ENCODE data around the gene SELENBP1.
A peak's percentile ranks its signal among the peaks of the same experiment; 100 is the strongest.
"Not testable (repeated sequence)": the region's sequence is repeated elsewhere in the genome, so short reads cannot be mapped to it uniquely, and the experiment has no call there.

Gene SELENBP1

DNA sequence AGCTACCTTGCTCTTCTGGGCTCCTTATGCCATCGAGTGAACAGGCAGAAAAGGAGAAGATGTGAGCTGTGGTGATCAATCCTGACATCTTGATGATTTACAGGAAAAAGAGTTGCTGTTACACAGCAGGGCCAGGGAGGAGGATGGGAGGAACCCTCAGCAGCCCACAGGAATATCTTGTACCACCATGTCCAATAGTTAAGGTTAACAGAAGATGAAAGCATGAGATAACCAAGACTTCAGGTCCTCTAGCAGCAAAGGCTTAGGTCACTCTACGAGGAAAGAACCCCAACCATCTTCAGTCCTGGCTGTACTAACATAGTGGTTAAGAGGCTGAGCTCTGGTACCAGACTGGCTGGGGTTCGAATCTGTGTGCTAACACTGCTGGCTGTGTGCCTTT, 12.1 kb upstream of the SELENBP1 start:
- DNase-seq (ENCODE audit: extremely low read depth in 1 of 2, low read depth in 1 of 2), result no peak

DNA sequence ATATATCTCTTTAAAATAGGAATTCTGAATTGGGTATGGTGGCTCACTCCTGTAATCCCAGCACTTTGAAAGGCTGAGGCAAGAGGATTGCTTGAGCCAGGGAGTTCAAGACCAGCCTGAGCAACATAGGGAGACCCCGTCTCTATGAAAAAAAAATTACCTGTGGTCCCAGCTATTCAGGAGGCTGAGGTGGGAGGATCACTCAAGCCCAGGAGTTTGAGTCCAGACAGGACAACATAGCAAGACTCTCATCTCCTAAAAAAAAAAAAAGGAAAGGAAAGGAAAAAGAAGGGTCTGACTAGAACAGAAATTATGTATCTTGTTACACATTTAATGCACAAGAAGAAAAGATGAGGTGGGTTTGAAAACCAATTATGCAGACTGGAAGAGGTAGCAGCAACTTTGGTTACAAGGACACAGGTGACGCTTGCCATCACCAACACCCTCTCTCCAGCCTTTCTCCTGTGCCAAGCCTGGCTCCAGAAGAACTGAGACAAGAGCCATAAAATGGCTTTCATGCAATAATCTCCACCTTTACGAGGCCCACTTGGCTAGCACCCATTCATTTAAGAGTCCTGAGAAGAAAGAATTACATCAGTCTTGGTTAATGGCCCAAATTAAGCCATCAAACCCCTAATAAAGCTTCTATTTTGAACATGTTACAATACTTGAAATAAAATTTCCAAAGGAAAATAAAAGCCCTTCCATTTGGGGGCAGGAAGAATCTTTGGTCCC, 4.8 kb upstream of the SELENBP1 start:
- no peak for DNase-seq (ENCODE audit: extremely low read depth in 1 of 2, low read depth in 1 of 2)

GRCh38 chr1:151373196-151373595, 691 bp upstream of the SELENBP1 start:
- DNase-seq (ENCODE audit: extremely low read depth in 1 of 2, low read depth in 1 of 2), result no peak

DNA sequence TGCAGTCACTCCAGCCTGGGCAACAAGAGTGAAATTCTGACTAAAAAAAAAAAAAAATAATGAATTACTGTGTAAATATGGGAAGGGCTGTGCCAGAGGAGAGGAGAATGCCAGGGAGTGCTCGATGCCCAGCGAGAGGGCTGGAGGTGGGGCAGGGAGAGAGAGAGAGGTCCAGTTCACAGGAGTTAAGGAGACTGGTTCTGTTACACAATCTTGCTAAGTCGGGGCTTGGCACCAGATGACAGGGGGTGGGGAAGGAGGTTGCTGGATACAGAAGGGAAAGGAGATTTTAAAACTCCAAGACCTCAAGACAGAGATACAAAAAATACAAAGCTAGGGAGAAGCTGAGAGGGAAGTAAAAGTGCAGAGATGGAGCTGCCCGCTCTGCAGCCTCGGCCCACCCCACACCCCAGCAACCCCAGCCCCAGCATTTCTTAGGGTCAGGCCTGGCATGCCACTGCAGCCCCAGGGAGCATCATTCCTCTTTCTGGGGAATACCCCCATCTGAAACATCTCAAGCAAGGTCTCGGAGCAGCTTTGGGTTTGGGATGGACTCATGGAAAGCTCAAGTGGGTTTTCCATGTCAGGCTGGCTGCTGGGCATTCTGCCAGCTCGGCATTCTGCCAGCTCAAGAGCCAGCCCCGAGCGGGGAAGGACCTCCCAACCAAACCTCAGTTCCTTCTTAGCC, 991 bp downstream of the SELENBP1 start:
- DNase-seq (ENCODE audit: extremely low read depth in 1 of 2, low read depth in 1 of 2), result no peak

DNA sequence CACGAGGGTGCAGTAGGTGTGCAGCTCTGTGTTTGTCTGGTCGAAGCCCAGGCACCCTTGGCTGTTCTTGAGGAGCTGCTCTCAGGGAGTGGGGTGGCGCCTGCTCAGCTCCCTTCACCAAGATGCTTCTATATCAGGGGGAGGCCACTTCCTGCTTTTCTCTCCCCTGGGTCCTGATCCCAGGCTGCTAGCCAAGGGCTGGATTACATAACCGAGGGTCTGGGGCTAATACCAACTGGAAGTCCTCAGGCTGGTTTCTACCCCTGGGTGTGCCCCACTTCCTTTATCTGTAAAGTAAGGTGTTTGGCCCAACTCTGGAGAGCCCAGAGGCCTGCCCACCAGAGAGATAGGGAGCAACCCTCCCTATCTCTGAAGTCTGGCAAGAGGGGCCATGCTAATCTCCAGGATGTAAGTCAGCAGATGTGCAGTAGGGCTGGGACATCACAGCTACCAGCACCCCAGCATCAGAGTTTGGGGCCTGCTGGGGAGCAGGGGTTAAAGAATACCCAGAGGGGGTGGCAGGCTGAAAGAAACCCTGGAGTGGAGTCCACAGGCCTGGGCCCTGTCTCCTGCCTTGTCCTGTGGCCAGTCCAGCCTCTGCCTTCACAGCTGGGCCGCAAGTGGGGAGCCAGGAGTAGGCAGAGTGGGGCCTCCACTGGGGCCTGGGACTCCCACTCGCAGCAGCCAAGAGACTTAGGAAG, 2.1 kb downstream of the SELENBP1 start:
- no peak for DNase-seq (ENCODE audit: extremely low read depth in 1 of 2, low read depth in 1 of 2)

- no peak for DNase-seq (ENCODE audit: extremely low read depth in 1 of 2, low read depth in 1 of 2)
These were observed 2.9 kb downstream of the SELENBP1 start for GRCh38 chr1:151369621-151370048.

DNA sequence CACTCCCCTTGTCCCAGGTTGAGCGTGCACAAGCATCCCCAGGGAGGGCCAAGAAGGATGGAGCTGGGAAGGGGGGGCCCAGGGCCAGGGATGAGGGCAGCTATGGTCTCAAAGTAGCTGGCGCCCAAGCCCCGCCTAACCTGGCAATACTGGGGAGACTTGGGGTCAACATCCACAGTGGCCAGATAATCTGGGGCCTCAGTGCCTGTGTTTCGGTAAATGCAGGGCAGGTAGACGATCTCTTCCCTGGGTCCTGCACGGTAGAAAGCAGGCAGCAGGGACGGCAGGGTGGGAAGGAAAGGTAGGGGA, 3.2 kb downstream of the SELENBP1 start:
- no peak for DNase-seq (ENCODE audit: extremely low read depth in 1 of 2, low read depth in 1 of 2)

- no peak for DNase-seq (ENCODE audit: extremely low read depth in 1 of 2, low read depth in 1 of 2)
These were observed 3.9 kb downstream of the SELENBP1 start for GRCh38 chr1:151368393-151369301.

GRCh38 chr1:151367658-151368392, 4.7 kb downstream of the SELENBP1 start:
- DNase-seq (ENCODE audit: extremely low read depth in 1 of 2, low read depth in 1 of 2), result no peak

DNA sequence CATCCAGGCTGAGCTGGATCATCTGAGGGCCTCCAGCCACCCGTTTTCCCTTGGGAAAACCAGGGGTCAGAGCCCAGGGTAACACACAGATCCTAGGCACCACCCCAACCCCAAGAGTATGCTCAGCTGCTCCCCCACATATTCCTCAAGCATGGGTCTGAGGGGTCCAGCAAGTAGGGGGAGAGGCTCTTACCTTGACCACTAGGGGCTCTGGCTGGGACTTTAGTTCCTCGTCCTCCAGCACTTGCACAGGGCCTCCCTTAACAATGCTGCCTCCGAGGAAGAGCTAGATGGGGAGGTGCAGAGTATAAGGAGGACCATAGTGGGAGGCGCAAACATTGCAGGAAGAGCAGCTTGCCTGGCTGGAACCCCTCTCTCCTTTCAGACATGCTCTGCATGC, 7.5 kb downstream of the SELENBP1 start:
- DNase-seq (ENCODE audit: extremely low read depth in 1 of 2, low read depth in 1 of 2), result no peak

DNA sequence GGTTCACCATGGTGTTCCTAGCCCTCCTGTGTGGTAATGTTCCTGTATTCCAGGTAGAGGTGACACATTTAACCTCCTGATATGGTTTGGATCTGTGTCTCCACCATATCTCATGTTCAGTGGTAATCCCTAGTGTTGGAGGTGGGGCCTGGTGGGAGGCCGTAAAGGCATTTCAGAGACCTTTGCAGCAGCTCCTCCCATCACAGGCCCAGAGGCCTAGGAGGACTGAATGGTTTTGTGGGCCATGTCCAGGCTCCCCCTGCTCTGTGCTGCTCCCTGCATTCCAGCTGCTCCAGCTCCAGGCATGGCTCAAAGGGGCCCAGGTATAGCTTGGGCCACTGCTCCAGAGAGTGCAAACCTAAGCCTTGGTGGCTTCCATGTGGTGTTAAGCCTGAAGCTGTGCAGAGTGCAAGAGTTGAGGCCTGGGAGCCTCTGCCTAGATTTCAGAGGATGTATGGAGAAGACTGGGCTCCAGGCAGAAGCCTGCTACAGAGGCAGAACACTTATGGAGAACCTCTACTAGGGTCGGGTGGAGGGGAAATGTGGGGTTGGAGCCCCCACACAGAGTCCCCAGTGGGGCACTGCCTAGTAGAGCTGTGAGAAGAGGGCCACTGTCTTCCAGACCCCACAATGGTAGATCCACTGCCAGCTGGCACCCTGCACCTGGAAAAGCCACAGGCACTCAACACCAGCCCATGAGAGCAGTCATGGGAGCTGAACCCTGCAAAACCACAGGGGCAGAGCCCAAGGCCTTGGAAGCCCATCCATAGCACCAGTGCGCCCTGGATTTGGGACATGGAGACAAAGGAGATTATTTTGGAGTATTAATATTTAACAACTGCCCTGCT, 10.0 kb downstream of the SELENBP1 start:
- no peak for DNase-seq (ENCODE audit: extremely low read depth in 1 of 2, low read depth in 1 of 2)

- DNase-seq (ENCODE audit: extremely low read depth in 1 of 2, low read depth in 1 of 2), result no peak
These were observed 10.6 kb downstream of the SELENBP1 start for GRCh38 chr1:151361883-151362282.

DNA sequence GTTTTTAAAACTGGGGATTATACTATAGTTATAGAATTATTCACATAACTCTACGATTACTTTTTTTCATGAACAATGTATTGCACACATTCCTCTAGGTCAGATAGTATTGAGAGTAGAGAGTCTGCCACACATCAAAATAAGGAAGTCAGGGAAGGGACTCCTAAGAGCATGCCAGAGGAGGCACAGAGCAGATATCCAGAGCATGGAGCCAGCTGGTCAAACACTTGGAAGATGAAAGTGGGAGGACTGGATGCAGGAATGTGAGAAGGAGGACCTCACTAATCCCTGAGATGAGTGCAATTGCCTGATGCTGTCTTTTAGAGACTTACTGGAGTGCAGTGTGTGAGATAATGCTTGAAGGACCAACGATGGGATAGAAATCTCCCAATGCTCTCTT, 15.8 kb downstream of the SELENBP1 start:
- no peak for DNase-seq (ENCODE audit: extremely low read depth in 1 of 2, low read depth in 1 of 2)

- no peak for DNase-seq (ENCODE audit: extremely low read depth in 1 of 2, low read depth in 1 of 2)
These were observed 20.3 kb downstream of the SELENBP1 start for GRCh38 chr1:151352021-151352718.

- DNase-seq (ENCODE audit: extremely low read depth in 1 of 2, low read depth in 1 of 2), result not testable (repeated sequence)
These were observed 22.2 kb downstream of the SELENBP1 start for GRCh38 chr1:151350323-151350722.

GRCh38 chr1:151347523-151348246, 24.8 kb downstream of the SELENBP1 start:
- DNase-seq (ENCODE audit: extremely low read depth in 1 of 2, low read depth in 1 of 2), result no peak

DNA sequence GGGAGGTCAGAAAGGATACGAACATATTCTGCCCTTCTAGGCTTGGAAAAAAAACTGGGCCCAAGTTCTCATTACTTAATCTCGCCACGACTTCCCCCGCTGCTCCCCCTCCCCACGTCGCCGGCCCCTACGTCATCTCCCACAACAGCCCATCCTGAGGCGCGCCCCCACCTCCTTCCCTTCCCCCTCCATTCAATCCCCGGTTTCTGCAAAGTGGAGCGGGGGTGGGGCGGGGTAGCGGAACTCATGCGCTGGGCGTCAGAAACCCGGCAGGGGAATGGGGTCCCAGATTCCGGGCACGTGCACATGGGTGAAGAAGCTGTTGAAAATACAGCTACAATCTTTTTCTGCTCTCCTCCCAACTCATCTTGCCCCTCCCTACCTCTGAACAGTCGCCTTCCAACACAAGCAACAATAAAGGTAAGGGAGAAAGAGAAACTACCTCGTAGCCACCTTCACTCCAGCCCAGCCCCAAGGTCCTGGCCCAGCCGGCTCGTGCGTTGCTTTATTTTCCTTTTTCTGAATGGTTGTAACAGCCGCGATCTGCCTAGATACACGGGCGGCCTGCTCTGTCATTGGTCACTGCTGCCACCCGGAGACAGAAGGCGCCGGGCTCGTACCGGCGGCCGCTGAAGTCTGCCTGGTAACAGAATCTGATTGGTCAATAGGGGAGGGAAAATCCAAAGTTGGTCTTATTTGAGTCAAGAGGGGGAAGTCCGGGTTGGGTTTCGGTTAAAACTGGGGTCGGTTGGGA, 25.6 kb downstream of the SELENBP1 start, which contains the start of gene RFX5:
Gene RFX5 (minus strand): TSS at position 484 of the 754 bp plus-strand sequence. CDS start 932 bp downstream, outside the sequence.
- peak; percentile 78 to 85 for DNase-seq (ENCODE audit: extremely low read depth in 1 of 2, low read depth in 1 of 2)

Data from activated CD8-positive, alpha-beta memory T cell treated with anti-CD3 and anti-CD28 coated beads for 1 hour (primary cell).